Osteoblast (primary cell): ENCODE measurements around the gene SIPA1L3. TPM values are rescaled to one million over a fixed set of nuclear protein-coding genes. Genes with fewer than 3 reads are reported as not detected.

Source experiments
- DNase-seq: peaks from one replicate; pipeline ENCODE4 v3.0.0; 2011; ENCODE audit warnings: low spot score, mixed read lengths; ENCODE audit not compliant: insufficient read length; ENCODE audit errors: missing footprints
- H2AFZ ChIP-seq: 2 replicates; pipeline ENCODE4 v1.6.0; 2011; ENCODE audit warnings: mild to moderate bottlenecking, low read length
- H3K27ac ChIP-seq: 2 replicates; pipeline ENCODE4 v1.5.1; 2011; ENCODE audit warnings: mild to moderate bottlenecking, low read depth, low read length, moderate library complexity
- H3K27me3 ChIP-seq: 2 replicates; pipeline ENCODE4 v1.6.0; 2012; ENCODE audit warnings: mild to moderate bottlenecking, control low read depth, inconsistent platforms, low read length, moderate library complexity; ENCODE audit not compliant: insufficient read depth
- H3K36me3 ChIP-seq: 2 replicates; pipeline ENCODE4 v1.5.1; 2011; ENCODE audit warnings: mild to moderate bottlenecking, low read length, control low read depth, moderate library complexity; ENCODE audit not compliant: insufficient read depth
- H3K4me1 ChIP-seq: 2 replicates; pipeline ENCODE4 v1.5.1; 2011; ENCODE audit warnings: mild to moderate bottlenecking, low read length, control low read depth, moderate library complexity; ENCODE audit not compliant: insufficient read depth
- H3K4me2 ChIP-seq: 2 replicates; pipeline ENCODE4 v1.6.0; 2011; ENCODE audit warnings: mild to moderate bottlenecking, low read length; ENCODE audit not compliant: insufficient read depth
- H3K4me3 ChIP-seq: fragments of 200-600 bp; sonication (generic); 3 replicates; pipeline ENCODE4 v1.5.1; 2012; ENCODE audit warnings: mild to moderate bottlenecking, low read length, inconsistent platforms; ENCODE audit not compliant: insufficient read depth
- H3K79me2 ChIP-seq: 2 replicates; pipeline ENCODE4 v1.6.0; 2012; ENCODE audit warnings: mild to moderate bottlenecking, low read length, control low read depth, inconsistent platforms; ENCODE audit not compliant: insufficient read depth
- H3K9me3 ChIP-seq: 2 replicates; pipeline ENCODE4 v1.5.1; 2011; ENCODE audit warnings: low read depth, low read length, control low read depth
- H4K20me1 ChIP-seq: 2 replicates; pipeline ENCODE4 v1.6.0; 2012; ENCODE audit warnings: mild to moderate bottlenecking, low read length, control low read depth; ENCODE audit not compliant: insufficient read depth
- CTCF ChIP-seq: IDR thresholded peaks from 2 replicates; pipeline ENCODE4 v1.5.1; 2011; ENCODE audit warnings: mild to moderate bottlenecking, low read depth, low read length, moderate library complexity; ENCODE audit errors: extremely low read depth
- total RNA-seq: library from RNA; depleted of rRNA; stranded (reverse); fragments of >200 nt; gene quantifications from 2 replicates; pipeline ENCODE4 v1.2.3, GENCODE V29; 2012

SIPA1L3 gene
- total RNA-seq, 1 donor, result 17.4 TPM

DNA sequence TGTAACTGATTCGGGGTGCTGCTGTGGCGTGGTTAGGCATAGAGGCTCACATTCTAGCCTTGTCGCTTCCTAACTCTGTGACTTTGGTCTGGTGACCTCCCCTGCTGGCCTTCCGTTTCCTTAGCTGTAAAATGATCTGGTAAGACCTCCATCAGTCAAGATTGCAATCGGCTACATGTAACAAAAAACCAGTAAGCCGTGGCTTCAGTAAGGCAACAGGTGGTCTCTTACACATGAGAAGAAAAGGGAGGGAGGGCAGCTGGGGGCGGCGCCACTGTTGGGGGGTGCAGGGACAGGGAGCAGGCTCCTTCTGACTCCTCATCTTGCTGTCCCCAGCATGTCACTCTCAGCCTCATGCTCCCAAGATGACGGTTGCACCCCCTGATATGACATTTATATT is 148.0 kb downstream of the SIPA1L3 start:
- no peak overlapping the region for H2AFZ ChIP-seq
- H3K79me2 ChIP-seq, result peaks cover 76% of the 10 kb centered on the region
- no peak overlapping the region for H3K4me2 ChIP-seq
- no peak overlapping the region for H3K27ac ChIP-seq
- H3K4me3 ChIP-seq, result no peak overlapping the region
- H3K27me3 ChIP-seq, result no peaks in the 10 kb centered on the region
- no peak for DNase-seq
- H4K20me1 ChIP-seq, result no peaks in the 10 kb centered on the region
- TF ChIP-seq CTCF, result no peak
- H3K36me3 ChIP-seq, result peaks cover 5% of the 10 kb centered on the region
- no peaks in the 10 kb centered on the region for H3K4me1 ChIP-seq
- no peaks in the 10 kb centered on the region for H3K9me3 ChIP-seq

DNA sequence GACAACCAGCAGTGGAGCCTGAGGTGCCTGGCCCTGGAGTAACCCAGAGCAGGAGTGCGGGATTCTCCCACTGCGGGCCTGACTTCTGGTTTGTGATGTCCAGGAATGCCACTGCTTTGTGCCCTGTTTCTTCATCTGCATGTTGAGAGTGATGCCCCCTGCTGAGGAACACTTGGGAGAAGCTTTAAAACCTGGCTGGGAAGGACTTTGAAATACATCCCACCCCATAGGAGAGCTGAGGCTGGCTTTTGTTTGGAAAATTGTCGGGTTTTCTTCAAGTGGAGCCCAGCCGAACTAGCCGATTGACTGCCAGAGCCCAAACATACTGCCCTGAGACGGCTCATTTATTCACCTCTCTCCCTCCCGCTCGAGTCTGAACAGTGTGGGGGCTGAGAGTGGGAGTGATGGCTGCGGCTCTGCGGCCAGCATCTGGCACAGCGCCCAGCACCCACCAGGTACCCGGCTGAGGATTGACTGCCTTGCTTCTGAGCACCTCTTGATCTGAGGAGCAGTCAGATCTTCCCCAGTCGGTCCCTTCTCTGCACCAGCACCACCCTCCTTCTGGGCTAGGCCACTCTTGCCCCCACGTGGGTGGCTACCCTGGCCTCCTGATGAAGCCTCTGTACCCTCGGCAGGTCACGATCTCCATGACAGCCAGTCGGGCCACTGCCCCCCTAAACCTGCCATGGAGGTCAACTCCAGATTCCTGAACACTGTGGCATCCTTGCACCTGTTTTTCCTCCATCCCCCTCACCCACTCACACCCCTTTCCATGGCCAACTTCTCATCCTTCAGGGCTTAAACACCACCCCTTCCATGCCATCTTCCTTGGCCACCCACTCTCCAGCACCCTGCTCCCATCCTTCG is 148.9 kb downstream of the SIPA1L3 start:
- Histone ChIP-seq H3K27ac (peak overlapping the region; percentile 3), H3K4me1 (peaks cover 1% of the 10 kb centered on the region), H2AFZ (no peak overlapping the region), H4K20me1 (no peaks in the 10 kb centered on the region), H3K4me3 (no peak overlapping the region), H3K4me2 (no peak overlapping the region), H3K79me2 (peaks cover 75% of the 10 kb centered on the region), H3K9me3 (no peaks in the 10 kb centered on the region), H3K27me3 (no peaks in the 10 kb centered on the region), H3K36me3 (peaks cover 5% of the 10 kb centered on the region)
- no peak for TF ChIP-seq CTCF
- DNase-seq, result no peak

- Histone ChIP-seq H3K4me1 (peaks cover 9% of the 10 kb centered on the region), H3K4me2 (no peak overlapping the region), H3K27ac (no peak overlapping the region), H3K9me3 (no peaks in the 10 kb centered on the region), H4K20me1 (no peaks in the 10 kb centered on the region), H3K4me3 (no peak overlapping the region), H3K36me3 (peaks cover 5% of the 10 kb centered on the region), H2AFZ (no peak overlapping the region), H3K27me3 (no peaks in the 10 kb centered on the region), H3K79me2 (peaks cover 75% of the 10 kb centered on the region)
- DNase-seq, result no peak
- no peak for TF ChIP-seq CTCF
These were observed 149.6 kb downstream of the SIPA1L3 start for GRCh38 chr19:38056646-38057045.

DNA sequence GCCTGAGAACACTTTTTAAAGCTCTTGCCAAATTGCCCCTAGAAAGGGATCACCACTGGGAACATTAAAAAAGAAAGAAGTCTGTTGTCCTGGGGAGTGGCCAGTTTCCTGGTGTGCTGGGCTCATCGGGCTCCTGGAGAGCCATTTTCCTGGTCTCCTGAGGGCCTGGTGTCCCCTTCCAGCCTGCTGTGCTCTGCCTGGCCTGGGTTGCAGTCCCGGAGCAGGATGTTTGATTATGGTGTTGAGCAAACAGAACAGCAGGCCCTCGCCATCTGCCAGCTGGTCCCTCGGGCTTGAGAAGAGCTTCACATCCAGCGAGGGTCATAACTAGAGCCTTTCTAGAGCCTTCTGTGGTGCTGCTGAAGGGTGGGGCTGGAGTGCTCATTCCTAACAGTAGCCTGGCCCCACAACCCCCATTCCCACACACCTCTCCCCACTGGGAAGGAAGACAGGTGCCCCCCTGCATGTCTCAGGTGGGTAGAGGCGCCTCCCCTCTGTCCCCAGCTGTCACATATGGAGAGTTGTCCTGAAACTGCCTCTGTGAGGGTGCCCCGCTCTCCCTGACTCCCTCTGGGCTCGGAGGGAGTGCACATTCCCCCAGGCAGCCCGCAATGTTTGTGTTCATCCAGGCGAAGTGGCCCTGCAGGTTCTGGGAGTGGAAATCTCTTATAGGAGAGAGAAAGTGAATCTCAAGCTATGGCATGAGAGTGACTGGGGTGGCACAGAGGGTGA is 151.1 kb downstream of the SIPA1L3 start:
- H2AFZ ChIP-seq, result peak overlapping the region; percentile 13
- no peaks in the 10 kb centered on the region for H3K27me3 ChIP-seq
- H3K4me2 ChIP-seq, result no peak overlapping the region
- peaks cover 10% of the 10 kb centered on the region for H3K4me1 ChIP-seq
- peaks cover 73% of the 10 kb centered on the region for H3K79me2 ChIP-seq
- no peaks in the 10 kb centered on the region for H4K20me1 ChIP-seq
- H3K4me3 ChIP-seq, result no peak overlapping the region
- no peak for TF ChIP-seq CTCF
- DNase-seq, result peak; percentile 80
- H3K36me3 ChIP-seq, result peaks cover 5% of the 10 kb centered on the region
- H3K27ac ChIP-seq, result no peak overlapping the region
- H3K9me3 ChIP-seq, result no peaks in the 10 kb centered on the region
